Measurements from ENCODE around the gene PTH1R.

GRCh38 chr3:46933261-46933660 is 55.7 kb downstream of the PTH1R start:
- TF ChIP-seq EZH2 (IDR thresholded peaks at IDR 0.05) (no peak), CTCF (IDR thresholded peaks at IDR 0.05) (no peak)

All from neural progenitor cell (in vitro differentiated cells).